Stimulated activated CD4-positive, alpha-beta T cell treated with anti-CD3 and anti-CD28 coated beads, Interleukin-15, amount 100 ng/mL, for 1 hour (primary cell): ENCODE results near the gene RPL19.

Source experiments
- DNase-seq, 2 donors: peaks; one replicate each; pipeline ENCODE4 v3.0.0-alpha.2; 2020; ENCODE audit warnings: low read depth in 1 of 2, low spot score in 1 of 2

RPL19 gene

GRCh38 chr17:39222866-39223834, 23.1 kb downstream of the RPL19 start:
- no peak for DNase-seq

- DNase-seq: no peak
These were observed 24.1 kb downstream of the RPL19 start for GRCh38 chr17:39223907-39224777.

- no peak for DNase-seq
These were observed 24.8 kb downstream of the RPL19 start for GRCh38 chr17:39224778-39225307.

- DNase-seq: no peak
These were observed 25.4 kb downstream of the RPL19 start, which contains the start of gene STAC2 for GRCh38 chr17:39225308-39225958. Gene STAC2, minus strand, starts transcription at chr17:39225945. Its CDS starts 443 bp downstream, at chr17:39225502.

GRCh38 chr17:39225959-39226683, 26.0 kb downstream of the RPL19 start:
- DNase-seq: no peak

- no peak for DNase-seq
These were observed 27.4 kb downstream of the RPL19 start for GRCh38 chr17:39227364-39227919.

GRCh38 chr17:39229274-39229913, 29.3 kb downstream of the RPL19 start:
- DNase-seq: no peak

GRCh38 chr17:39230361-39230760, 30.3 kb downstream of the RPL19 start:
- DNase-seq: no peak

GRCh38 chr17:39231091-39231561, 31.0 kb downstream of the RPL19 start:
- no peak for DNase-seq

- DNase-seq: peak in 1 of 2 donors; percentile 39
These were observed 31.8 kb downstream of the RPL19 start for GRCh38 chr17:39231591-39232551.

GRCh38 chr17:39235555-39236449, 35.7 kb downstream of the RPL19 start:
- DNase-seq: no peak

GRCh38 chr17:39236450-39236927, 36.4 kb downstream of the RPL19 start:
- no peak for DNase-seq

- no peak for DNase-seq
These were observed 36.9 kb downstream of the RPL19 start for GRCh38 chr17:39236981-39237441.

GRCh38 chr17:39237586-39237985, 37.5 kb downstream of the RPL19 start:
- DNase-seq: no peak

GRCh38 chr17:39238311-39238972, 38.4 kb downstream of the RPL19 start:
- peak; percentile 29 to 65 for DNase-seq

- DNase-seq: peak; percentile 45 to 53
These were observed 39.7 kb downstream of the RPL19 start for GRCh38 chr17:39239640-39240314.
